SHP77 (cell line): Measurements from ENCODE around the gene PHLPP1.

ENCODE experiments used
- DNase-seq, 2 experiments: peaks; one replicate each; lab custom pipeline; 2025; lab: John Stamatoyannopoulos, UW

The PHLPP1 gene

GRCh38 chr18:62809900-62810299, 94.6 kb downstream of the PHLPP1 start:
- no peak for DNase-seq

DNA sequence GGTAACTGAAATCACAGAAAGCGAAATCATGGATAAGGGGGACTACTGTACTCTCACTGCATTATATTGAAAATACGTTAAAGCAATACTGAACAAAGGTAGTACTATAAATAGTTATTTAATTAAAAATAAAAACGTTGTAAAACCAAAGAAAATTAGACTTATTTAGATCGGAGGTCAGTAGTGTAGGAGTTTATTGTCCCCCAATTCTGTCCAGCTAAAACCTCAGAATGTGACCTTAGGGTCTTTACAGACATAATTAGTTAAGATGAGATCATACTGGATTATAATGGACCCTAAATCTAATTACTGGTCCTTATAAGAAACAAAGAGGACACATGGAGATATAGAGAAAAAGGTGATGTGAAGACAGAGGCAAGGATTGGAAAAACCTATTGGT, 95.3 kb downstream of the PHLPP1 start:
- no peak for DNase-seq

DNA sequence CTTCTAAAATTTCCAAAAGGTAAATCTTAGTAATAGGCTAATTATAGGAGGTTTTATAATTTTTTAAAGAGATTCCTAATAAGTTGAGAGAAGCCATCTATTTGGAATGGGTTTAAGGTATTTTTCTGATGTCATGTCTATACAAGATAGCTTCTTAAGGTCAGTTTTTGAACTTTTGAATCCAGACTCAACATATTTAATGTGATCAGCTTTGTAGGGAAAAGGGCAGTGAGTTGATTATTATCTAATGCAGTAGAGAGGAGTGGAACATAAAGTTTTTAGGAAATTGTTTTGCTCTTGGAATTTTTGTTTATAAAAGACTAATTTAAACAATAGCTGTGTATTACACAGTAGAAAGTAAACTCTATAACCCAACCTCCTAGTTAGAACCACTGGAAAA, 96.3 kb downstream of the PHLPP1 start:
- DNase-seq = no peak

- no peak for DNase-seq
Measured at GRCh38 chr18:62812242-62812641, 96.9 kb downstream of the PHLPP1 start.

DNA sequence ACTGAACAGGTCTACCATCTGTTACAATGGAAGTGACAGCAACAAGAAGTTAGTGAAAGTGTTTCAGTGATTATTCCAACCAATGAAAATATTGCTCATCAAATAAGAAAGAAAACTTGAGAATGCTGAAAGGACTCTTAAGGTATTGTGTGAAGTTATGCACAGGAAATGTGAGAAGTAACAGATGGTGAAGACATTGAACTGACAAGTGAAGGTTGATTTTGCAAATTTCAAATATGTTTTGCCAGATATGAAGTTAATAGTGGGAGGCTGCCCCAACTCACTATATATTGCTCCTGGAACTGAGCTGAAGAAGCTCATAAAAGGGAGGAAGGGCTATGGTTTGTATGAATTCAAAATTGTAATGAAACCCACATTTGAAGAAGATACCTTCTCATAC, 97.5 kb downstream of the PHLPP1 start:
- DNase-seq = no peak

- no peak for DNase-seq
Measured at GRCh38 chr18:62814132-62814759, 98.9 kb downstream of the PHLPP1 start.

DNA sequence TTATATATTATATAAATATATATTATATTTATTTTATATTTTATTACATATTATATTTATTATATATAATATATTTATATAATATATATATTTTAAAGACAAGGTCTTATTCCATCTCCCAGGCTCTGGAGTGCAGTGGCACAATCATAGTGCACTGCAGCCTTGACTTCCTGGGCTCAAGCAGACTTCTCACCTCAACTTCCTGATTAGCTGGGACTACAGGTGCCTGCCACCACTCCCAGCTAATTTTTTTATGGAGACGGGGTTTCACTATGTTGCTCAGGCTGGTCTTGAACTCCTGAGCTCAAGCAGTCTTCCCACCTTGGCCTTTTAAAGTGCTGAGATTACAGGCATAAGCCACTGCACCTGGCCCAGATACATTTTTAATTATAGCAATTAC, 110.0 kb downstream of the PHLPP1 start:
- no peak for DNase-seq

- DNase-seq = no peak
Measured at GRCh38 chr18:62827397-62827796, 112.1 kb downstream of the PHLPP1 start.

- no peak for DNase-seq
Measured at GRCh38 chr18:62828091-62828640, 112.8 kb downstream of the PHLPP1 start.

GRCh38 chr18:62828852-62829251, 113.5 kb downstream of the PHLPP1 start:
- DNase-seq = no peak

- no peak for DNase-seq
Measured at GRCh38 chr18:62829936-62830335, 114.6 kb downstream of the PHLPP1 start.

DNA sequence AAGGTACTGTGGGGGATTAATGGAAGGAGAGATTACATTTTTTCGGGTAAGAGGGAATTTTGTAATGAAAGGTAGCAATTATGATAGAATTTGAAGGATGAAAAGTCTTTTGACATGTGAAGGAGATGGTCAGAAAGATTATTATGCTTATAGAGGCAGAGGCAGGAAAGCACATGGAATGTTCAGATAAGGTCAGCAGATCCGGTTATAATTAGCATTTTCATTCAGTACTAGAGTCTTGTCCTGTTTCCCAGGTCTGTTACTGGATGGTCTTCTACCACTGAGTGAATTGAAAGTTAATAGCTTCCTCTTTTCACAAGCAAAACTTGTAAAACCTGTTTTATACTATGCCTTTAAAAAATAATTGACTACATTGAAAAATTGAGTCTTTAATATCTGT, 116.9 kb downstream of the PHLPP1 start:
- no peak for DNase-seq

DNA sequence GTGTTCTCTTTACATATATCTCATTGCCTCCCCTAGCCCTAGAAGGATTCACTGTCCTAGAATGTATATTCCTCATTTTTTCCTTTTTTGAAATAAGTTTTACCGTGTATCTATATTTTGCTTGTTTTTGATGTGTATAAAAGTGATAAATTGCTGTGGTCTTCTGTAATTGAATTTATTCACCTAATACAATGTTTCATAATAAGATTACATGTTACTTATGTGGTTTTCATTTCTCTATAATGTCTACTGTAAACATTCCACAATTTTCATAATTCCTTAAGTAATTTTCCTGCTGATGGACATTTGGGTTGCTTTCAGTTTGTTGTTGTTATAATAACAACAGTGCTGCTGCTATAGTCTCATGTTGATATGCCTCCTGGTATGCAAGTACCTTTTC, 118.2 kb downstream of the PHLPP1 start:
- DNase-seq = no peak

DNA sequence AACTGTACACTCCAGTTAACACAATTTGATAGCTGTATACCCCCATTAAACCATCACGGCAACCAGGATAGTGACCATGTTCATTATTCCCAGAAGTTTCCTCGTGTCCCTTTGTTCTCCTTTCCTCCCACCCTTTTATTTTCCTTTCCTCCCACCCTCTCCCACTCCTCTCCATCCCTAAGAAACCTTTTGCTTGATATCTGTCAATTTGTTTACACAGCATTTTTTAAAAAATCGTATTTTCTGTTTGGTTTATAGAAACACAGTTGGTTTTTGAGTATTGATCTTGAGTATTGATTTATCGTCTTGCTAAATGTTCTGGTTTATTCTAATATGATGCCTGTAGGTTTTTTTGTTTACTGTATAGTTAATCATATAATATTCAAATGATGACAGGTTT, 119.4 kb downstream of the PHLPP1 start:
- DNase-seq = no peak

DNA sequence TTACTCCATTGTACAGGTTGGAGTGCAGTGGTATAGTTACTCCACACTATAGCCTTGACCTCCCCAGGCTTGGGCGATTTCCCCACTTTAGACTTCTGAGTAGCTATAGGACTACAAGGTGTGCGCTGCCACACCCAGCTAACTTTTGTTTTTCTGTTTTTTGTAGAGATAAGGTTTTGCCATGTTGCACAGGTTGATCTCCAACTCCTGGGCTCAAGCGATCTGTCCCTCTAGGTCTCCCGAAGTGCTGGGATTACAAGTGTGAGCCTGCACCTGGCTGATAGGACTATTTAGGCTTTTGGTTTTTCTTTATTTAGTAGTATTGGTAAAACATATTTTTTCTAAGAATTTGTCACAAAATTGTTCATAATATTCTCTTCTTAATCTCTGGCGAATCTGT, 121.7 kb downstream of the PHLPP1 start:
- no peak for DNase-seq

DNA sequence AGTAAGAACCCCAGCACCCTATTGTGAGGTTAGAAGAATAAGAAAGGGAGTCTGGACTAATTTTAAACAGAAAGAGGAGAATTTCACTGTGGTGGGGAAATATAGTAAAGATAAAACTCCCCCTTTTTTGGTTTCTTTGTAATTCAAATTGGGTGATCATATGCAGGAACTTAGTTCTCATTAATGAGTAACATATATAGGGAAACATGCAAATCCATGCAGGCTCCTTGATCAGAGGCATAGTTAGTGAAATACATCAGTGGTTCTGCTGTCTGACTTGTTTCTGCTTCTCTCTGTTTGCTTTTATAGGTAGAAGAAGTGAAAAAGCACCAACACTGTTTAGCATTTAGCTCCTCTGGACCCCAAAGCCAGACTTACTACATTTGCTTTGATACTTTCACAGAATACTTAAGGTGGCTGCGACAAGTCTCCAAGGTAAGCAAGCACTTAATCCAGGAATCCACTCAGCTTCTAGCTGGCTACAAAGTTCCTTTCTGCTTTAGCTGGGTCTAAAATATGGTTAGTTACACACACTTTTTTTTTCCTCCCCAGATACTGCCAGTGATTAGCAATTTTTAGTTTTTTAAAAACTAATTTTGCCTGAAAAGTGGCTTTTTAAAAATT, 123.2 kb downstream of the PHLPP1 start:
- no peak for DNase-seq

GRCh38 chr18:62839874-62840713, 124.8 kb downstream of the PHLPP1 start:
- no peak for DNase-seq

DNA sequence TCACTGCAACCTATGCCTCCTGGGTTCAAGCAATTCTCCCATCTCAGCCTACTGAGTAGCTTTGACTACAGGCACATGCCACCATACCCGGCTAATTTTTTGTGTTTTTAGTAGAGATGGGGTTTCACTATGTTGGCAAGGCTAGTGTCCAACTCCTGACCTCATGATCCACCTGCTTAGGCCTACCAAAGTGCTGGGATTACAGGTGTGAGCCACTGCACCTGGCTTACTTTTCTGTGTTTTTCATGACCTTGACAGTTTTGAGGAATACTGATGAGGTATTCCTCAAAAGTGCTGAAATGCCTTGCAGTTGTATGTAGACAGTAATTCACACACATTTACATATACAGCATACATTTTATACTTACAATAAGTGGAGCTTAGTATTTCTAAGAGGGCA, 126.1 kb downstream of the PHLPP1 start:
- no peak for DNase-seq

GRCh38 chr18:62842898-62843297, 127.6 kb downstream of the PHLPP1 start:
- no peak for DNase-seq

GRCh38 chr18:62844850-62845643, 129.7 kb downstream of the PHLPP1 start:
- no peak for DNase-seq

DNA sequence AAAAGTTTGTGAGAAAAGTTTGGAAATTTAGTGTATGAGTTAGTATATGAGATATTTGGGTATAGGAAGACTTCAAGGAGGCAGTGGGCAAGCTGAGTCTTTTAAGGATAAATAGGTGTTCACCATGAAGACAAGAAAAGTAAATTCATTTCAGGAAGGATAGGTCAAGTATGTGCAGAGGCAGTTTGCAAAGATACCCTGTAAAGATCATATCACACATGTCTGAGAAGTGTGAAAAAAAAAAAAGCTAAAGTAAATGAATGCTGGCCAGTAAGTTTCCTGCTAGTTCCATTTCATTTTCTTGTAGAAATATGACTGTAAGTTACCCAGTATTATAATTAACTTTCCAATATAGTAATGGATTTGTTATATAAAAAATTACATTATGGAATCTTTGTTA, 131.0 kb downstream of the PHLPP1 start:
- no peak for DNase-seq

DNA sequence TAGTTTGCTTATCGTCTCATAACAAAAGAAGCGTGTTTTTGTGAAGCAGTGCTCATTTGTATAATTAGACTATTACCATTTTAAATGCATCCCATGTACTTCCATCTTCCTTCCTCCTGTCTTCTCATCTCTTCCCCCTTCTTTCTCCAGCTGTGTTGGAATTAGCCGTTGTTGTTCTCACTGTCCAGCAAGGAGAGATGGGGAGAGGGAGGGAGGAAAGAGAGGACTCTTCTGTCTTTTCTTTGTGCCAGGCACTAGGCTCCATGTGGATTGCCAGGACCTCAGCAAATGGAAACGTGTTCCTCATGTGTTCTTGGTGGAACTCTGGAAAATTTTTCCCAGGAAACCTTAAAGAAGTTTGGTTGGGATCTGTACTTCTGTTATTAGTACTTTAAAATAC, 131.7 kb downstream of the PHLPP1 start:
- no peak for DNase-seq
